Epithelial cell of esophagus (primary cell): ENCODE data around the gene TIAM1.

Source experiments
- DNase-seq: peaks from one replicate; pipeline ENCODE4 v3.0.0; 2010; ENCODE audit warnings: low read depth
- H3K4me3 ChIP-seq: 2 replicates; pipeline ENCODE4 v1.5.1; 2011; ENCODE audit warnings: mild to moderate bottlenecking, low read length, control low read depth
- TF ChIP-seq, protein P1 (sequence below): IDR thresholded peaks from 2 replicates; pipeline ENCODE4 v1.5.1; 2011; ENCODE audit warnings: low read depth, mild to moderate bottlenecking, low read length, control low read depth, inconsistent platforms; ENCODE audit not compliant: insufficient read depth; ENCODE audit errors: missing control alignments

The TIAM1 gene

DNA sequence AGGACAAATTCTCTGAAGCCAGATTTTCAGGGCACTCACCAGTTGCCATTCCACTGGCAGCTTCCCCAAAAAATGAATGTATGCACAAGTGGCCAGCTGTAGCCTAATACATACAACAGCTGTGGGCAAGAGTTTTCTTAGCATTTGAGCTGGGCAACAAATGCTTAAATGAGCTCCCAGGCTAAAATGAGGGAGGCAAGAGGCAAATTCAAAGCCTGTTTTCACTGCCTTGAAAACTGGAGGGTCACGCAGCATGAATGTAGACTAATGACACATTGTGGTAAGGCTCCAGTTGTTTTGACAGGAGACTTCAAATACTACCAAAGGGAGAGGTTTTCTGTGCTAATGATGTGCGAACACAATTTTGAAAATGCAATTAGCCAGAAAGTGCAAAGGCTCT, 88.2 kb downstream of the TIAM1 start:
- TF ChIP-seq, protein P1, sequence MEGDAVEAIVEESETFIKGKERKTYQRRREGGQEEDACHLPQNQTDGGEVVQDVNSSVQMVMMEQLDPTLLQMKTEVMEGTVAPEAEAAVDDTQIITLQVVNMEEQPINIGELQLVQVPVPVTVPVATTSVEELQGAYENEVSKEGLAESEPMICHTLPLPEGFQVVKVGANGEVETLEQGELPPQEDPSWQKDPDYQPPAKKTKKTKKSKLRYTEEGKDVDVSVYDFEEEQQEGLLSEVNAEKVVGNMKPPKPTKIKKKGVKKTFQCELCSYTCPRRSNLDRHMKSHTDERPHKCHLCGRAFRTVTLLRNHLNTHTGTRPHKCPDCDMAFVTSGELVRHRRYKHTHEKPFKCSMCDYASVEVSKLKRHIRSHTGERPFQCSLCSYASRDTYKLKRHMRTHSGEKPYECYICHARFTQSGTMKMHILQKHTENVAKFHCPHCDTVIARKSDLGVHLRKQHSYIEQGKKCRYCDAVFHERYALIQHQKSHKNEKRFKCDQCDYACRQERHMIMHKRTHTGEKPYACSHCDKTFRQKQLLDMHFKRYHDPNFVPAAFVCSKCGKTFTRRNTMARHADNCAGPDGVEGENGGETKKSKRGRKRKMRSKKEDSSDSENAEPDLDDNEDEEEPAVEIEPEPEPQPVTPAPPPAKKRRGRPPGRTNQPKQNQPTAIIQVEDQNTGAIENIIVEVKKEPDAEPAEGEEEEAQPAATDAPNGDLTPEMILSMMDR = no peak
- H3K4me3 ChIP-seq = no peak overlapping the region
- no peak for DNase-seq

DNA sequence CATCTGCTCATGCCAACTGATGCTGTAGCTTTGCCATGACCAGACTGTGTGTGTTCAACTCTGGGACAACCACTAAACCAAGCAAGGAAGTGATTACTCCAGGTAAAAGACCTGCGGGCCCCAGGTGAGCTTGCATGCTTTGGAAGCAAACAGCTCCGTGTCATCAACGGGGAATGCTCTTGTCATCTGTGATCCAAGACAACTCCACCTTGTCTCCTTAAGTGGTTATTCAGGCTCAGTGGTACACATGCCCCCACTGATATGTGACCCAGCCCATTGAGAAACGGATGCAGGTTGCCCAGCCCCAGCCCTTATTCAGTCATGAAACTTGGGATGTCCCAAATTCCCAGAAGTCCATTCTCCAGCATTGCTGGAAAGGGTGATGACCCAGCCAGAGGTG, 89.0 kb downstream of the TIAM1 start:
- no peak overlapping the region for H3K4me3 ChIP-seq
- DNase-seq = peak; percentile 33
- TF ChIP-seq, protein P1 = no peak

DNA sequence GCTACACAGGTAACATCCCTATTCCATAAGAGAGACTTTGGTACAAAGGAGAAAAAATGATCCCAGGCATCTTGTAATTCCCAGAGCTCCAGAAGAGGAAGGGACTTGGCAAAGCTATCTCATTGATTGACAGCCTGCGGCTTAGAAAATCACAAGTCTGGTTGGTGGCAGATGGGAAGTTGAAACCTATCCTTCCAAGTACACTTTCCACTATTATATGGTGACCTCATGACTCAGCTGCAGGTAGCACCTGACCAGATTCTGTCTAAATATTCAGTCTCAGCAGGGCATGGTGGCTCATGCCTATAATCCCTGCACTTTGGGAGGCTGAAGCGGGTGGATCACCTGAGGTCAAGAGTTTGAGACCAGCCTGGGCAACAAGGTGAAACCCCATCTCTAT, 89.9 kb downstream of the TIAM1 start:
- DNase-seq = no peak
- TF ChIP-seq, protein P1 = no peak
- H3K4me3 ChIP-seq = no peak overlapping the region

DNA sequence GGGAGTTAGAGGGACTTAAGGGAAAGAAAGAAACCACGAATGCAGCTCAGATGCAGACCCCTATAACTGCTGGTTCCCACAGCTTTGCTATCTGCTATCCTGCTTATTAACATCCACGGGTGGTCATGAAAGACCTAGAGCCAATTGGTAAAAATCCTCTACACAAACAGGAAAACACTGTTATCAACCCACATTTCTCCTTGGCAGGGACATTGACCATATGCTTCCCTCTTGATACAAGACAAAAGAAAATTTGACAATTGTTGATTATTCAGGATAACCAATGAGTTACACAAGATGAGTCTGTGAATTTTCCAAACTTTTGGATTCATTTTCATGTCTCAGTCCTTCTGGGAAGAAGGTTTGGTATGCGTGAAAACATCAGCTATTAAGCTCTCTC, 90.4 kb downstream of the TIAM1 start:
- DNase-seq = no peak
- TF ChIP-seq, protein P1 = no peak
- H3K4me3 ChIP-seq = no peak overlapping the region

DNA sequence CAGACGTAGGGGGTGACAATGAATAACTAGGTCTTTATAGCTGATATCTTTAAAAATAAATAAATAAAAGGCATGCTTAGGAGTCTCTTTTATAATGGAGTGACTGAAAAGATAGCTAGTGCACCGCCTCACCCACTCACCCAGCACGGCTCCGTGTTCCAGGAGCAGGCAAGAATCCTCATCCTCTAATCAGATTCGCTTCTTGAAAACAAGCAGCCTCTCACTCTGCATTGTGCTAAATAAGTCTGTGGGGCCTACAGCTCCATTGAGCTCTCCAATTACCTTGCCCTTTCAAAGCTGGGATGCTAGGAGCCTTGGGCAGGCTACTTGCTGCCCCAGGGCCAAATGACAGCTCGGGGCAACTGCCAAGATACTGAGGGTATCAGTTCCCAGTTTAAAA, 91.5 kb downstream of the TIAM1 start:
- DNase-seq = no peak
- TF ChIP-seq, protein P1 = no peak
- H3K4me3 ChIP-seq = no peak overlapping the region

DNA sequence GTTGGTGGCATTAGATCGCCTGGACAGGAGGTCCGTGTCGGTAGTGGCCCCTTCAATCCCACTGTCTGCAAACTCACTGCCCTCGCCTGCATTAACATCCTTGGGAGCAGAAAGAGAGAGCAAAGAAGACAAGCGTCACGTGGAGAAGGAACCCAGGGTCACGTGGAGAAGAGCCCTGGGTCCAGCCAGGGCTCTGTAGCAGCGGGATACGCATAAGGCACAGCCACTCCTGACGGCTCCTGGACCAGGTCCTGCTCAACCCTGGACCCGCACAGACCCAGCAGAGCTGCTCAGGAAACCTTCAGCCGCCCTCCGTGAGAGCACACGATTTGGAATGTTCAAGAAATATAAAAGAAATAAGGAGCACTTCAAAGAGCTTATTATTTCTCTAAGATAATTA, 92.0 kb downstream of the TIAM1 start:
- TF ChIP-seq, protein P1 = no peak
- no peak overlapping the region for H3K4me3 ChIP-seq
- no peak for DNase-seq

DNA sequence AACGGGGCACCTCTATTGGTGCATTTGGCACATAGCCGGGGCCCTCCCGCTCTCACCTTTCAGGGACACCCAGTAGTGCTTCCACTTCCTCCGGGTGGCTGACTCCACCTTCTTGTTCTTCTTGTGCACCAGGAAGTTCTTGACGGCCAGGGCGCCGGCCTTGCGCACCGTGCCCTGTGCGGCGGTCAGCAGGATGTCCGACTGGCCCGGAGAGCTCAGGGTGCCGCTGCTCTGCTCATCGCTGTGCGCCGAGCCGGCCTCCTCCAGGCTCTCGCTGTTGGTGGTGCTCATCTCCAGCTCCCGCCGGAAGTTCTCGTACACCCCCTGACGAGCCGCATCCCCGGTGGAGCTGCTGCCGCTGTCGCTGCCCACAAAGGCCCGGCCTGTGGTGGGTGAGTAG, 92.4 kb downstream of the TIAM1 start:
- DNase-seq = no peak

More for the DNA sequence above, 92.4 kb downstream of the TIAM1 start:
- no peak overlapping the region for H3K4me3 ChIP-seq
- TF ChIP-seq, protein P1 = no peak
